ENCODE measurements around the gene XYLT1. TPM values are rescaled to one million over a fixed set of nuclear protein-coding genes. Genes with fewer than 3 reads are reported as not detected.
"Not testable (repeated sequence)": the region's sequence is repeated elsewhere in the genome, so short reads cannot be mapped to it uniquely, and the experiment has no call there.

The XYLT1 gene
- total RNA-seq, 1 experiment from 2014 or later = 7.5 TPM

DNA sequence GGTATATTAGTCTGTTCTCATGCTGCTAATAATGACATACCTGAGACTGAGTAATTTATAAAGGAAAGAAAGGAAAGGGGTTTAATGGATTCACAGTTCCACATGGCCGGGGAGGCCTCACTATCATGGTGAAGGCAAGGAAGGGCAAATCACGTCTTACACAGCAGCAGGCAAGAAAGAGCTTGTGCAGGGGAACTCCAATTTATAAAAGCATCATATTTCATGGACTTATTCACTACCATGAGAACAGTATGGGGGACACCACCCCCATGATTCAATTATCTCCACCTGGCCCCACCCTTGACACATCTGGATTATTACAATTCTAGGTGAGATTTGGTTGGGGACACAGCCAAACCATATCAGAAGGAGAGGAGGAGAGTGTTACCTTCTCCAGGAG is 17.7 kb upstream of the XYLT1 start:
- no TSS peak for BruUV-seq (replicated peaks)
- Mint-ChIP-seq H3K4me3 (ENCODE audit: low read depth, unreplicated experiment) (no peak overlapping the region), H3K4me1 (ENCODE audit: low read depth, unreplicated experiment) (no peaks in the 10 kb centered on the region), H3K36me3 (ENCODE audit: insufficient read depth, unreplicated experiment) (no peaks in the 10 kb centered on the region), H3K9me3 (ENCODE audit: low read depth, unreplicated experiment) (no peaks in the 10 kb centered on the region), H3K27me3 (ENCODE audit: unreplicated experiment) (peaks cover 16% of the 10 kb centered on the region), H3K27ac (ENCODE audit: unreplicated experiment) (no peak overlapping the region)
- intact Hi-C loops (cut with micrococcal nuclease; ENCODE audit: unreplicated experiment) = no loop called here
- no peak for DNase-seq
- TF ChIP-seq, protein P1, sequence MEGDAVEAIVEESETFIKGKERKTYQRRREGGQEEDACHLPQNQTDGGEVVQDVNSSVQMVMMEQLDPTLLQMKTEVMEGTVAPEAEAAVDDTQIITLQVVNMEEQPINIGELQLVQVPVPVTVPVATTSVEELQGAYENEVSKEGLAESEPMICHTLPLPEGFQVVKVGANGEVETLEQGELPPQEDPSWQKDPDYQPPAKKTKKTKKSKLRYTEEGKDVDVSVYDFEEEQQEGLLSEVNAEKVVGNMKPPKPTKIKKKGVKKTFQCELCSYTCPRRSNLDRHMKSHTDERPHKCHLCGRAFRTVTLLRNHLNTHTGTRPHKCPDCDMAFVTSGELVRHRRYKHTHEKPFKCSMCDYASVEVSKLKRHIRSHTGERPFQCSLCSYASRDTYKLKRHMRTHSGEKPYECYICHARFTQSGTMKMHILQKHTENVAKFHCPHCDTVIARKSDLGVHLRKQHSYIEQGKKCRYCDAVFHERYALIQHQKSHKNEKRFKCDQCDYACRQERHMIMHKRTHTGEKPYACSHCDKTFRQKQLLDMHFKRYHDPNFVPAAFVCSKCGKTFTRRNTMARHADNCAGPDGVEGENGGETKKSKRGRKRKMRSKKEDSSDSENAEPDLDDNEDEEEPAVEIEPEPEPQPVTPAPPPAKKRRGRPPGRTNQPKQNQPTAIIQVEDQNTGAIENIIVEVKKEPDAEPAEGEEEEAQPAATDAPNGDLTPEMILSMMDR (IDR thresholded peaks at IDR 0.05; ENCODE audit: unreplicated experiment) = no peak
- CTCF ChIA-PET = interaction anchor here (0.5 kb wide), 1 partner anchor 19 kb away, joined by 8 read pairs; no protein-coding TSS in a partner anchor

DNA sequence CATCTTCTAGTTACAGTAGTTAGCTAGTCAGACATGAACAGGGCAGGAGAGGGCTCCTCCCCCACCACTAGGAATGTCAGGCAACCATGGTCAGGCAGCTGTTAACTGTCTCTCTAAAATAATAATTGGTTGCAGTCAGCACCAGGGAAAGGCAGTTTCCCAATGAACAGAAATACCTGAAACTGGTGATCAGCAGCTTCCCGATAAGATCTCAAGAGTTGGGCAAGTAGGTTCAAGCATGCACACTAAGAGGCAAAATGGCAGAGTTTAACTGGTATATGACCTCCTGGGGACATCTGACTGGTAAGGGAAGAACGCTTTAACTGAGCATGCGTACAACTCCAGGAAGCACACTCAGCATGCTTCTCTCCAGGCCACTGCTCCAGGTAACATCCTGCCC is 12.6 kb upstream of the XYLT1 start:
- no peak for DNase-seq
- TF ChIP-seq, protein P1 (IDR thresholded peaks at IDR 0.05; ENCODE audit: unreplicated experiment) = no peak
- no TSS peak for BruUV-seq (replicated peaks)
- peaks cover 6% of the 10 kb centered on the region for H3K9me3 Mint-ChIP-seq (ENCODE audit: low read depth, unreplicated experiment)
- no peaks in the 10 kb centered on the region for H3K36me3 Mint-ChIP-seq (ENCODE audit: insufficient read depth, unreplicated experiment)
- H3K4me1 Mint-ChIP-seq (ENCODE audit: low read depth, unreplicated experiment) = no peaks in the 10 kb centered on the region
- peaks cover 63% of the 10 kb centered on the region for H3K27me3 Mint-ChIP-seq (ENCODE audit: unreplicated experiment)
- H3K4me3 Mint-ChIP-seq (ENCODE audit: low read depth, unreplicated experiment) = no peak overlapping the region
- CTCF ChIA-PET = no interaction called here
- H3K27ac Mint-ChIP-seq (ENCODE audit: unreplicated experiment) = no peak overlapping the region
- intact Hi-C loops (cut with micrococcal nuclease; ENCODE audit: unreplicated experiment) = no loop called here

DNA sequence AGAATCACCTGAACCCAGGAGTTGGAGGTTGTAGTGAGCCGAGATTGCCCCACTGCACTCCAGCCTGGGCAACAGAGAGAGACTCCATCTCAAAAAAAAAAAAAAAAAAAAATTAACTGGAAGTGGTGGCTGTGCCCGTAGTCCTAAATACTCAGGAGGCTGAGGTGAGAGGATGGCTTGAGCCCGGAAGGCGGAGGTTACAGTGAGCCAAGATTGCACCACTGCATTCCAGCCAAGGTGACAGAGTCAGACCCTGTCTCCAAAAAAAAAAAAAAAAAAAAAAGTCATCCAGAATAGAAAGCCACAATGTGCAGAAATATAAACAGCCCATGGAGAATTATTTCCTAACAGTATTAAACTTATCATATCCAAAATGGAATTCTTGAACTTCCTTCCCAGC is 11.6 kb upstream of the XYLT1 start:
- H3K4me1 Mint-ChIP-seq (ENCODE audit: low read depth, unreplicated experiment); H3K9me3 Mint-ChIP-seq (ENCODE audit: low read depth, unreplicated experiment); H3K27ac Mint-ChIP-seq (ENCODE audit: unreplicated experiment); H3K36me3 Mint-ChIP-seq (ENCODE audit: insufficient read depth, unreplicated experiment); CTCF ChIA-PET; DNase-seq; BruUV-seq (replicated peaks); H3K4me3 Mint-ChIP-seq (ENCODE audit: low read depth, unreplicated experiment); intact Hi-C loops (cut with micrococcal nuclease; ENCODE audit: unreplicated experiment): not testable (repeated sequence)
- H3K27me3 Mint-ChIP-seq (ENCODE audit: unreplicated experiment) = peaks cover 66% of the 10 kb centered on the region

DNA sequence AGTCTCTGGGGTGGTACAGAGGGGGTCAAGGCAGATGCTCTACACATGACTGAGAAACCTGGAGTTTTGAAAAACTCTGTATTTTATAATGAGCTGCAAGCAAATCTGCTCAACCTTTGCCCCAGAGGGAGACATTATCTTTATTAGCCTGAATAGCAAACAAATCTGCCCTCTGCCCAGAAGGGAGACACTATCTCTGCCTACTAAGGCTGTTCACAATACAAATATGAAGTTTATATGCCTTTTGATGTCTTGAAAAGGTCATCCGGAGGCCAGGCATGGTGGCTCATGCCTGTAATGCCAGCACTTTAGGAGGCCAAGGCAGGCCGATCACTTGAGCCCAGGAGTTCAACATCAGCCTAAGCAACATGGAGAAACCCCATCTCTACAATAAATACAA is 11.0 kb upstream of the XYLT1 start:
- Mint-ChIP-seq H3K9me3 (ENCODE audit: low read depth, unreplicated experiment) (peaks cover 6% of the 10 kb centered on the region), H3K27me3 (ENCODE audit: unreplicated experiment) (peaks cover 66% of the 10 kb centered on the region), H3K4me3 (ENCODE audit: low read depth, unreplicated experiment) (no peak overlapping the region), H3K27ac (ENCODE audit: unreplicated experiment) (no peak overlapping the region), H3K4me1 (ENCODE audit: low read depth, unreplicated experiment) (no peaks in the 10 kb centered on the region), H3K36me3 (ENCODE audit: insufficient read depth, unreplicated experiment) (no peaks in the 10 kb centered on the region)
- BruUV-seq (replicated peaks) = no TSS peak
- DNase-seq = no peak
- TF ChIP-seq, protein P1 (IDR thresholded peaks at IDR 0.05; ENCODE audit: unreplicated experiment) = no peak
- CTCF ChIA-PET = no interaction called here
- intact Hi-C loops (cut with micrococcal nuclease; ENCODE audit: unreplicated experiment) = no loop called here

DNA sequence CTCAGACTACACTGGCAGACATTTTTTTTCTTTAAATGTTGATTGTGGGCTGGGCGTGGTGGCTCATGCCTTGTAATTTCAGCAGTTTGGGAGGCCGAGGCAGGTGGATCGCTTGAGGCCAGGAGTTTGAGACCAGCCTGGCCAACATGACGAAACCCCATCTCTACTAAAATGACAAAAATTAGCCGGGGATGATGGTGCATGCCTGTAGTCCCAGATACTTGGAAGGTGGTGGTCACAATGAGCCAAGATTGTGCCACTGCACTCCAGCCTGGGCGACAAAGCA is 6.4 kb upstream of the XYLT1 start:
- not testable (repeated sequence) for H3K4me1 Mint-ChIP-seq (ENCODE audit: low read depth, unreplicated experiment); H3K4me3 Mint-ChIP-seq (ENCODE audit: low read depth, unreplicated experiment); BruUV-seq (replicated peaks); DNase-seq; H3K36me3 Mint-ChIP-seq (ENCODE audit: insufficient read depth, unreplicated experiment); H3K9me3 Mint-ChIP-seq (ENCODE audit: low read depth, unreplicated experiment); H3K27ac Mint-ChIP-seq (ENCODE audit: unreplicated experiment)
- intact Hi-C loops (cut with micrococcal nuclease; ENCODE audit: unreplicated experiment) = loop anchor here (5.0 kb wide), 1 partner anchor 100 kb away; no protein-coding TSS in a partner anchor
- CTCF ChIA-PET = interaction anchor here (0.6 to 1.1 kb wide), 3 partner anchors 102 to 474 kb away, joined by 3 to 6 read pairs (median 4); no protein-coding TSS in a partner anchor
- H3K27me3 Mint-ChIP-seq (ENCODE audit: unreplicated experiment) = peaks cover 70% of the 10 kb centered on the region
